HEK293 (cell line): Measurements from ENCODE around the gene NELL2.

Source experiments
- CTCF ChIA-PET: fragments of 350-600 bp; formaldehyde crosslinking; extraction: SDS; loops from one replicate; lab custom pipeline; 2021; ENCODE audit warnings: antibody characterized with exemption; lab: Yijun Ruan, JAX
- POLR2A ChIA-PET: fragments of 300-600 bp; formaldehyde crosslinking; extraction: SDS; loops from one replicate; lab custom pipeline; 2020; ENCODE audit warnings: antibody characterized with exemption, inconsistent platforms; lab: Yijun Ruan, JAX
- H3K27ac ChIP-seq: fragments of 200-500 bp; sonication (Bioruptor generic); 2 replicates; pipeline ENCODE4 v1.5.1; 2014; ENCODE audit warnings: low read depth, low read length, control low read depth, inconsistent platforms; ENCODE audit errors: extremely low read depth
- H3K36me3 ChIP-seq, 2 experiments: fragments of 200-500 bp in 1 of 2; sonication (Bioruptor generic) in 1 of 2; 1 replicate in 1 of 2; 2 replicates in 1 of 2; pipeline ENCODE4 v1.5.1; 2014 to 2017; ENCODE audit warnings: inconsistent platforms in 2 of 2, low read length in 2 of 2; ENCODE audit not compliant: control insufficient read depth in 2 of 2, insufficient read depth in 1 of 2
- H3K4me1 ChIP-seq: fragments of 200-500 bp; sonication (Bioruptor generic); 2 replicates; pipeline ENCODE4 v1.5.1; 2014; ENCODE audit warnings: mild to moderate bottlenecking, low read length, inconsistent platforms; ENCODE audit not compliant: control insufficient read depth, insufficient read depth
- H3K4me3 ChIP-seq: 2 replicates; pipeline ENCODE4 v1.5.1; 2011; ENCODE audit warnings: low read depth, mild to moderate bottlenecking, control low read depth, low read length, moderate library complexity
- H3K9me3 ChIP-seq: fragments of 200-500 bp; sonication (Bioruptor generic); 2 replicates; pipeline ENCODE4 v1.5.1; 2014; ENCODE audit warnings: low read depth, low read length, inconsistent platforms; ENCODE audit not compliant: control insufficient read depth, insufficient read depth
- GFI1B ChIP-seq: fragments of 450-650 bp; formaldehyde crosslinking; IDR thresholded peaks from 2 replicates; pipeline ENCODE4 v1.5.1; 2016; ENCODE audit warnings: missing biosample characterization, missing genetic modification characterization
- GLI2 ChIP-seq: fragments of 450-650 bp; formaldehyde crosslinking; IDR thresholded peaks from 2 replicates; pipeline ENCODE4; 2017; ENCODE audit warnings: missing biosample characterization, missing genetic modification characterization, low read depth, borderline replicate concordance
- GLIS1 ChIP-seq: fragments of 450-650 bp; formaldehyde crosslinking; IDR thresholded peaks from 2 replicates; pipeline ENCODE4 v1.5.1; 2016; ENCODE audit warnings: missing biosample characterization, missing genetic modification characterization
- HOXA7 ChIP-seq: sonication (generic); formaldehyde crosslinking; IDR thresholded peaks from 2 replicates; pipeline ENCODE4 v1.8.1; 2022; ENCODE audit warnings: missing genetic modification reagents, borderline replicate concordance
- KLF16 ChIP-seq: fragments of 450-650 bp; formaldehyde crosslinking; IDR thresholded peaks from 2 replicates; pipeline ENCODE4 v1.5.1; 2017; ENCODE audit warnings: missing biosample characterization, missing genetic modification characterization
- MEIS1 ChIP-seq: sonication (generic); formaldehyde crosslinking; IDR thresholded peaks from 2 replicates; pipeline ENCODE4 v1.8.1; 2022; ENCODE audit warnings: missing genetic modification reagents, mild to moderate bottlenecking, borderline replicate concordance
- RBAK ChIP-seq: fragments of 450-650 bp; formaldehyde crosslinking; IDR thresholded peaks from 2 replicates; pipeline ENCODE4 v1.5.1; 2016; ENCODE audit warnings: missing biosample characterization, missing genetic modification characterization
- SALL2 ChIP-seq: fragments of 450-650 bp; formaldehyde crosslinking; IDR thresholded peaks from 2 replicates; pipeline ENCODE4 v1.5.0; 2017; ENCODE audit warnings: missing biosample characterization, mild to moderate bottlenecking, missing genetic modification characterization, borderline replicate concordance
- ZNF10 ChIP-seq: fragments of 450-650 bp; formaldehyde crosslinking; IDR thresholded peaks from 2 replicates; pipeline ENCODE4 v1.5.1; 2017; ENCODE audit warnings: missing biosample characterization, missing genetic modification characterization
- ZNF112 ChIP-seq: fragments of 450-650 bp; formaldehyde crosslinking; IDR thresholded peaks from 2 replicates; pipeline ENCODE4 v1.5.0; 2017; ENCODE audit warnings: missing biosample characterization, missing genetic modification characterization
- ZNF132 ChIP-seq: fragments of 450-650 bp; formaldehyde crosslinking; IDR thresholded peaks from 2 replicates; pipeline ENCODE4 v1.5.1; 2017; ENCODE audit warnings: missing biosample characterization, missing genetic modification characterization, borderline replicate concordance
- ZNF155 ChIP-seq: fragments of 450-650 bp; formaldehyde crosslinking; IDR thresholded peaks from 2 replicates; pipeline ENCODE4 v1.5.1; 2016; ENCODE audit warnings: missing biosample characterization, missing genetic modification characterization
- ZNF37A ChIP-seq: fragments of 450-650 bp; IDR thresholded peaks from 2 replicates; pipeline ENCODE4 v1.5.1; 2018; ENCODE audit warnings: missing biosample characterization, missing genetic modification characterization
- ZNF391 ChIP-seq: fragments of 450-650 bp; formaldehyde crosslinking; IDR thresholded peaks from 2 replicates; pipeline ENCODE4 v1.5.1; 2016; ENCODE audit warnings: low read depth, missing biosample characterization, missing genetic modification characterization, borderline replicate concordance
- ZNF473 ChIP-seq: fragments of 450-650 bp; formaldehyde crosslinking; IDR thresholded peaks from 2 replicates; pipeline ENCODE4 v1.5.1; 2017; ENCODE audit warnings: missing biosample characterization, missing genetic modification characterization
- ZNF521 ChIP-seq: fragments of 450-650 bp; formaldehyde crosslinking; IDR thresholded peaks from 2 replicates; pipeline ENCODE4 v1.5.1; 2017; ENCODE audit warnings: missing biosample characterization, mild to moderate bottlenecking, missing genetic modification characterization
- ZNF555 ChIP-seq: fragments of 450-650 bp; formaldehyde crosslinking; conservative IDR thresholded peaks from 2 replicates; pipeline ENCODE4 v1.5.1; 2017; ENCODE audit warnings: missing biosample characterization, mild to moderate bottlenecking, missing genetic modification characterization, inconsistent platforms
- ZNF624 ChIP-seq: fragments of 450-650 bp; formaldehyde crosslinking; IDR thresholded peaks from 2 replicates; pipeline ENCODE4 v1.5.1; 2017; ENCODE audit warnings: missing biosample characterization, missing genetic modification characterization
- ZNF654 ChIP-seq: fragments of 450-650 bp; formaldehyde crosslinking; IDR thresholded peaks from 2 replicates; pipeline ENCODE4 v1.5.1; 2016; ENCODE audit warnings: low read depth, missing biosample characterization, missing genetic modification characterization
- ZNF701 ChIP-seq: fragments of 450-650 bp; formaldehyde crosslinking; IDR thresholded peaks from 2 replicates; pipeline ENCODE4 v1.5.1; 2016; ENCODE audit warnings: missing biosample characterization, missing genetic modification characterization
- ZNF768 ChIP-seq: fragments of 450-650 bp; formaldehyde crosslinking; IDR thresholded peaks from 2 replicates; pipeline ENCODE4 v1.5.1; 2018; ENCODE audit warnings: missing biosample characterization, mild to moderate bottlenecking, missing genetic modification characterization
- ZNF777 ChIP-seq: fragments of 450-650 bp; formaldehyde crosslinking; IDR thresholded peaks from 2 replicates; pipeline ENCODE4 v1.5.1; 2017; ENCODE audit warnings: missing biosample characterization, missing genetic modification characterization, borderline replicate concordance
- ZNF830 ChIP-seq: fragments of 450-650 bp; IDR thresholded peaks from 2 replicates; pipeline ENCODE4 v1.5.0; 2018; ENCODE audit warnings: missing biosample characterization, missing genetic modification characterization, low read depth, mild to moderate bottlenecking, moderate library complexity
- ZSCAN30 ChIP-seq: fragments of 450-650 bp; IDR thresholded peaks from 2 replicates; pipeline ENCODE4 v1.5.1; 2018; ENCODE audit warnings: missing biosample characterization, mild to moderate bottlenecking, missing genetic modification characterization, moderate library complexity
- TF ChIP-seq, protein P1 (sequence below): IDR thresholded peaks from 2 replicates; pipeline ENCODE4 v1.6.1; 2011; ENCODE audit warnings: mild to moderate bottlenecking, low read depth, low read length, borderline replicate concordance
- TF ChIP-seq, protein P2 (sequence below): fragments of 450-650 bp; formaldehyde crosslinking; IDR thresholded peaks from 2 replicates; pipeline ENCODE4 v1.5.1; 2016; ENCODE audit warnings: missing biosample characterization, missing genetic modification characterization
- TF ChIP-seq, protein P3 (sequence below): fragments of 450-650 bp; formaldehyde crosslinking; IDR thresholded peaks from 2 replicates; pipeline ENCODE4 v1.5.1; 2016; ENCODE audit warnings: missing biosample characterization, missing genetic modification characterization
- TF ChIP-seq, protein P4 (sequence below): fragments of 450-650 bp; formaldehyde crosslinking; IDR thresholded peaks from 2 replicates; pipeline ENCODE4 v1.5.1; 2016; ENCODE audit warnings: missing biosample characterization, missing genetic modification characterization

Gene NELL2

DNA sequence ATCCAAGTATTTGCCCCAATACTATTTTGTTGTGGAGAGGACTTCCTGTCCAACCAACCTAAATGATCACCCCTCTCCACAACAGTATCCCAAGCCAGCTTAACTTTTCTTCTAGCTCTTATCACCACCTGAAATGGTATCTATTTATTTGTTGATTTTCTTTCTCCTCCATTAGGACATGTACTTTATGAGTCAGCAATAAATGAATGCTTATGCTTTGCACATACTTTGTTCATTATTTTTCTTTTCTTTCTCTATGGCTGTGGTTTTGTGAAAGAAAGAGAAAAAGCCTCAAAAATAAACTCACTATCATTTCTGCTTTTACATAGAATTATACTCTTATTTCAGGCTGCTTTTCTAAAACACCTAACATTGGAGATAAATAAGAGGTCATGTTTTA, 371.3 kb downstream of the NELL2 start (continued):
- TF ChIP-seq ZNF521 (tag by site-specific recombination): no peak

DNA sequence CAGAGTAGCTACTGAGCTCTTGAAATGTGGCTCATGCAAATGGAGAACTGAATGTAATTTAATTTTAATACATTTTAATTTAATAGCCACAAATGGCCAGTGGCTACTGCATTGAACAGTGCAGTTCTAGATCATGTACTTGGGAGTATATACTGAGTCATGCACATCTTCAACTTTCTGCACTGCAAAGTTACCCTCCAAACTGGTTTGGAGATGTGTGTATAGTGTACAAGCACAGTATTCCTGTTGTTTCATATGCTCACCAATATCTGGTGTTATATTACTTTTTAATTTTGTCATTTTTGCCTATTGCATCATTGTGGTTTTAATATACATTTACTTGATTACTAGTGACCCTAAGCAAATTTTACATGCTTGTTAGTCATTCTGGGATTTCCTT, 372.8 kb downstream of the NELL2 start:
- H3K4me3 ChIP-seq: no peak overlapping the region
- no peaks in the 10 kb centered on the region for H3K9me3 ChIP-seq
- no peak for TF ChIP-seq ZNF10
- no peak for TF ChIP-seq ZNF473 (tag by site-specific recombination)
- TF ChIP-seq, protein P1, sequence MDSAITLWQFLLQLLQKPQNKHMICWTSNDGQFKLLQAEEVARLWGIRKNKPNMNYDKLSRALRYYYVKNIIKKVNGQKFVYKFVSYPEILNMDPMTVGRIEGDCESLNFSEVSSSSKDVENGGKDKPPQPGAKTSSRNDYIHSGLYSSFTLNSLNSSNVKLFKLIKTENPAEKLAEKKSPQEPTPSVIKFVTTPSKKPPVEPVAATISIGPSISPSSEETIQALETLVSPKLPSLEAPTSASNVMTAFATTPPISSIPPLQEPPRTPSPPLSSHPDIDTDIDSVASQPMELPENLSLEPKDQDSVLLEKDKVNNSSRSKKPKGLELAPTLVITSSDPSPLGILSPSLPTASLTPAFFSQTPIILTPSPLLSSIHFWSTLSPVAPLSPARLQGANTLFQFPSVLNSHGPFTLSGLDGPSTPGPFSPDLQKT: no peak
- no peak for TF ChIP-seq ZNF521 (tag by site-specific recombination)
- no peak for TF ChIP-seq ZNF701 (tag by site-specific recombination)
- TF ChIP-seq HOXA7: no peak
- TF ChIP-seq GLIS1 (tag by site-specific recombination): no peak
- TF ChIP-seq ZNF112 (tag by site-specific recombination): no peak
- TF ChIP-seq ZSCAN30 (tag by site-specific recombination): no peak
- no peak for TF ChIP-seq GFI1B
- no peak for TF ChIP-seq ZNF37A (tag by site-specific recombination)
- TF ChIP-seq, protein P2, sequence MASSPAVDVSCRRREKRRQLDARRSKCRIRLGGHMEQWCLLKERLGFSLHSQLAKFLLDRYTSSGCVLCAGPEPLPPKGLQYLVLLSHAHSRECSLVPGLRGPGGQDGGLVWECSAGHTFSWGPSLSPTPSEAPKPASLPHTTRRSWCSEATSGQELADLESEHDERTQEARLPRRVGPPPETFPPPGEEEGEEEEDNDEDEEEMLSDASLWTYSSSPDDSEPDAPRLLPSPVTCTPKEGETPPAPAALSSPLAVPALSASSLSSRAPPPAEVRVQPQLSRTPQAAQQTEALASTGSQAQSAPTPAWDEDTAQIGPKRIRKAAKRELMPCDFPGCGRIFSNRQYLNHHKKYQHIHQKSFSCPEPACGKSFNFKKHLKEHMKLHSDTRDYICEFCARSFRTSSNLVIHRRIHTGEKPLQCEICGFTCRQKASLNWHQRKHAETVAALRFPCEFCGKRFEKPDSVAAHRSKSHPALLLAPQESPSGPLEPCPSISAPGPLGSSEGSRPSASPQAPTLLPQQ (tag by site-specific recombination): no peak
- no peak for TF ChIP-seq ZNF555 (tag by site-specific recombination)
- no peak for TF ChIP-seq ZNF391 (tag by site-specific recombination)
- no peak for TF ChIP-seq ZNF624 (tag by site-specific recombination)
- POLR2A ChIA-PET: no interaction called here
- no peaks in the 10 kb centered on the region for H3K36me3 ChIP-seq
- CTCF ChIA-PET: no interaction called here
- no peaks in the 10 kb centered on the region for H3K4me1 ChIP-seq
- no peak overlapping the region for H3K27ac ChIP-seq

DNA sequence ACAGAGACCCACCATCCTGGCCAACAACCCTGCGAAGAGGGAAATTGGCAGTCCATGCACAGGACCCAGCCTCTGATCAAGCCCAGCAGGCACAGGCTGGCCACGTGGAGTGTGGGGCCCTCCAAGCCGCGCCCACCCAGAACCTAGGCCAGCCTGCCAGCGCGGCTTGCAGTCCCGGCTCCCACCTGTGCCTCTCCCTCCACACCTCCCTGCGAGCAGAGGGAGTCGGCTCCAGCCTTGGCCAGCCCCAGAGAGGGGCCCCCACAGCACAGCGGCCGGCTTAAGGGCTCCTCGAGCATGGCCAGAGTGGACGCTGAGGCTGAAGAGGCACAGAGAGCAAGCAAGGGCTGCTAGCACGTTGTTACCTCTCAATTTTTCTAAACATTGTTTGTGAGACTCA, 373.4 kb downstream of the NELL2 start:
- CTCF ChIA-PET: no interaction called here
- no peaks in the 10 kb centered on the region for H3K9me3 ChIP-seq
- H3K36me3 ChIP-seq: no peaks in the 10 kb centered on the region
- POLR2A ChIA-PET: no interaction called here
- TF ChIP-seq RBAK: no peak
- TF ChIP-seq ZNF654: no peak
- no peak overlapping the region for H3K27ac ChIP-seq
- no peaks in the 10 kb centered on the region for H3K4me1 ChIP-seq
- H3K4me3 ChIP-seq: no peak overlapping the region

DNA sequence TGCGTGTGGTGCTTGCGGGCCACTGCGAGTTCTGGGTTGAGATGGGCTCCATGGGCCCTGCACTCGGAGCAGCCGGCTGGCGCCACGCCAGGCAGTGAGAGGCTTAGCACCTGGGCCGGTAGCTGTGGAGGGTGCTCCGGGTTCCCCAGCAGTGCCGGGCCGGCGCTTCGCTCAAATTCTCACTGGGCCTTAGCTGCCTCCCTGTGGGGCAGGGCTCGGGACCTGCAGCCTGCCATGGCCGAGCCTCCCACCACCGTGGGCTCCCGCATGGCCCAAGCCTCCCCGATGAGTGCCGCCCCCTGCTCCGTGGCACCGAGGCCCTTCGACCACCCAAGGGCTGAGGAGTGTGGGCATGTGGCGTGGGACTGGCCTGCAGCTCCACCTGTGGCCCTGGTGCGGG, 375.7 kb downstream of the NELL2 start:
- CTCF ChIA-PET: interaction anchor here (0.6 kb wide), 1 partner anchor 486 kb away, joined by 6 read pairs; no protein-coding TSS in a partner anchor
- H3K4me3 ChIP-seq: no peak overlapping the region
- no peaks in the 10 kb centered on the region for H3K4me1 ChIP-seq
- POLR2A ChIA-PET: no interaction called here
- H3K36me3 ChIP-seq: no peaks in the 10 kb centered on the region
- no peaks in the 10 kb centered on the region for H3K9me3 ChIP-seq
- no peak overlapping the region for H3K27ac ChIP-seq
- TF ChIP-seq, protein P3, sequence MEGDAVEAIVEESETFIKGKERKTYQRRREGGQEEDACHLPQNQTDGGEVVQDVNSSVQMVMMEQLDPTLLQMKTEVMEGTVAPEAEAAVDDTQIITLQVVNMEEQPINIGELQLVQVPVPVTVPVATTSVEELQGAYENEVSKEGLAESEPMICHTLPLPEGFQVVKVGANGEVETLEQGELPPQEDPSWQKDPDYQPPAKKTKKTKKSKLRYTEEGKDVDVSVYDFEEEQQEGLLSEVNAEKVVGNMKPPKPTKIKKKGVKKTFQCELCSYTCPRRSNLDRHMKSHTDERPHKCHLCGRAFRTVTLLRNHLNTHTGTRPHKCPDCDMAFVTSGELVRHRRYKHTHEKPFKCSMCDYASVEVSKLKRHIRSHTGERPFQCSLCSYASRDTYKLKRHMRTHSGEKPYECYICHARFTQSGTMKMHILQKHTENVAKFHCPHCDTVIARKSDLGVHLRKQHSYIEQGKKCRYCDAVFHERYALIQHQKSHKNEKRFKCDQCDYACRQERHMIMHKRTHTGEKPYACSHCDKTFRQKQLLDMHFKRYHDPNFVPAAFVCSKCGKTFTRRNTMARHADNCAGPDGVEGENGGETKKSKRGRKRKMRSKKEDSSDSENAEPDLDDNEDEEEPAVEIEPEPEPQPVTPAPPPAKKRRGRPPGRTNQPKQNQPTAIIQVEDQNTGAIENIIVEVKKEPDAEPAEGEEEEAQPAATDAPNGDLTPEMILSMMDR (tag by site-specific recombination): no peak
- no peak for TF ChIP-seq ZNF830
- no peak for TF ChIP-seq SALL2
- TF ChIP-seq ZNF132: no peak
- no peak for TF ChIP-seq RBAK
- no peak for TF ChIP-seq KLF16 (tag by site-specific recombination)
- no peak for TF ChIP-seq GLI2 (tag by site-specific recombination)
- no peak for TF ChIP-seq MEIS1 (CRISPR knock-in tag)
- TF ChIP-seq ZNF768 (tag by site-specific recombination): no peak
- TF ChIP-seq, protein P4, sequence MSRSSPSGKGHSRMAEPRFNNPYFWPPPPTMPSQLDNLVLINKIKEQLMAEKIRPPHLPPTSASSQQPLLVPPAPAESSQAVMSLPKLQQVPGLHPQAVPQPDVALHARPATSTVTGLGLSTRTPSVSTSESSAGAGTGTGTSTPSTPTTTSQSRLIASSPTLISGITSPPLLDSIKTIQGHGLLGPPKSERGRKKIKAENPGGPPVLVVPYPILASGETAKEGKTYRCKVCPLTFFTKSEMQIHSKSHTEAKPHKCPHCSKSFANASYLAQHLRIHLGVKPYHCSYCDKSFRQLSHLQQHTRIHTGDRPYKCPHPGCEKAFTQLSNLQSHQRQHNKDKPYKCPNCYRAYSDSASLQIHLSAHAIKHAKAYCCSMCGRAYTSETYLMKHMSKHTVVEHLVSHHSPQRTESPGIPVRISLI: no peak
- TF ChIP-seq ZNF155: no peak
- no peak for TF ChIP-seq ZNF777
